Liver (tissue), 9 donors: ENCODE measurements around the gene NARF. TPM values are rescaled to one million over a fixed set of nuclear protein-coding genes. Genes with fewer than 3 reads are reported as not detected.

ENCODE experiments used
- DNase-seq: peaks from one replicate; pipeline ENCODE4 v3.0.0-alpha.2; 2017; ENCODE audit warnings: low spot score
- H3K27ac ChIP-seq, 2 donors: one replicate each; pipeline ENCODE4 v1.7.0; 2013; ENCODE audit warnings: inconsistent platforms in 2 of 2, low read length in 2 of 2, control low read depth in 1 of 2, low read depth in 1 of 2, mild to moderate bottlenecking in 1 of 2
- H3K27me3 ChIP-seq, 4 donors: one replicate each; pipeline versions ENCODE4 v1.6.1 to v1.7.0; 2013; ENCODE audit warnings: low read length in 3 of 4, inconsistent platforms in 1 of 4, mild to moderate bottlenecking in 1 of 4, moderate library complexity in 1 of 4; ENCODE audit not compliant: control insufficient read depth in 4 of 4, insufficient read depth in 4 of 4
- H3K36me3 ChIP-seq, 4 donors: one replicate each; pipeline versions ENCODE4 v1.6.1 to v1.7.0; 2013; ENCODE audit warnings: low read length in 3 of 4, mild to moderate bottlenecking in 3 of 4, low read depth in 1 of 4, moderate library complexity in 1 of 4; ENCODE audit not compliant: control insufficient read depth in 4 of 4, insufficient read depth in 3 of 4
- H3K4me1 ChIP-seq, 4 donors: one replicate each; pipeline versions ENCODE4 v1.6.1 to v1.7.0; 2013; ENCODE audit warnings: low read length in 3 of 4, mild to moderate bottlenecking in 3 of 4, moderate library complexity in 1 of 4; ENCODE audit not compliant: control insufficient read depth in 4 of 4, insufficient read depth in 4 of 4
- H3K4me3 ChIP-seq, 3 donors: one replicate each; pipeline versions ENCODE4 v1.6.1 to v1.7.0; 2013; ENCODE audit warnings: low read length in 3 of 3, control low read depth in 1 of 3, low read depth in 1 of 3, mild to moderate bottlenecking in 1 of 3
- H3K9ac ChIP-seq, 2 donors: one replicate each; pipeline ENCODE4 v1.7.0; 2013; ENCODE audit warnings: low read length in 2 of 2, mild to moderate bottlenecking in 2 of 2, moderate library complexity in 2 of 2, control low read depth in 1 of 2, low read depth in 1 of 2
- H3K9me3 ChIP-seq, 4 donors: one replicate each; pipeline versions ENCODE4 v1.6.1 to v1.7.0; 2013; ENCODE audit warnings: low read length in 3 of 4; ENCODE audit not compliant: control insufficient read depth in 4 of 4
- ATF3 ChIP-seq: IDR thresholded peaks from 2 replicates; pipeline ENCODE4 v1.6.1; 2016; ENCODE audit warnings: antibody characterized with exemption
- CTCF ChIP-seq: fragments of 150-350 bp; IDR thresholded peaks from 2 replicates; pipeline ENCODE4 v1.5.1; 2017; ENCODE audit warnings: improper control_type of control experiment, low read depth, low read length; ENCODE audit not compliant: missing input control
- EGR1 ChIP-seq, 2 donors: IDR thresholded peaks; 2 replicates each; pipeline ENCODE4 v1.6.1; 2016 to 2018; ENCODE audit warnings: antibody characterized with exemption in 2 of 2, low read depth in 2 of 2
- FOXA1 ChIP-seq: IDR thresholded peaks from 2 replicates; pipeline ENCODE4 v1.6.1; 2016; ENCODE audit warnings: antibody characterized with exemption
- FOXA2 ChIP-seq: IDR thresholded peaks from 2 replicates; pipeline ENCODE4 v1.6.1; 2016; ENCODE audit warnings: antibody characterized with exemption
- GABPA ChIP-seq, 2 donors: IDR thresholded peaks in 1 of 2; conservative IDR thresholded peaks in 1 of 2; 2 replicates each; pipeline ENCODE4 v1.6.1; 2016; ENCODE audit warnings: antibody characterized with exemption in 2 of 2, mild to moderate bottlenecking in 1 of 2, moderate library complexity in 1 of 2
- HNF4A ChIP-seq, 2 donors: conservative IDR thresholded peaks; 2 replicates each; pipeline ENCODE4 v1.6.1; 2016; ENCODE audit warnings: antibody characterized with exemption in 2 of 2, mild to moderate bottlenecking in 2 of 2
- HNF4G ChIP-seq: IDR thresholded peaks from 2 replicates; pipeline ENCODE4 v1.6.1; 2016; ENCODE audit warnings: antibody characterized with exemption
- JUND ChIP-seq, 2 donors: IDR thresholded peaks; 2 replicates each; pipeline ENCODE4 v1.6.1; 2016; ENCODE audit warnings: antibody characterized with exemption in 2 of 2
- MAX ChIP-seq: IDR thresholded peaks from 2 replicates; pipeline ENCODE4 v1.6.1; 2016; ENCODE audit warnings: antibody characterized with exemption
- NR2F2 ChIP-seq: IDR thresholded peaks from 2 replicates; pipeline ENCODE4 v1.6.1; 2016; ENCODE audit warnings: antibody characterized with exemption
- RAD21 ChIP-seq, 2 donors: IDR thresholded peaks; 2 replicates each; pipeline ENCODE4 v1.6.1; 2016; ENCODE audit warnings: antibody characterized with exemption in 2 of 2, mild to moderate bottlenecking in 2 of 2
- RXRA ChIP-seq, 2 donors: IDR thresholded peaks; 2 replicates each; pipeline ENCODE4 v1.6.1; 2017 to 2018; ENCODE audit warnings: antibody characterized with exemption in 2 of 2, mild to moderate bottlenecking in 1 of 2
- SP1 ChIP-seq: IDR thresholded peaks from 2 replicates; pipeline ENCODE4 v1.6.1; 2018; ENCODE audit warnings: antibody characterized with exemption, mild to moderate bottlenecking
- TAF1 ChIP-seq: conservative IDR thresholded peaks from 2 replicates; pipeline ENCODE4 v1.6.1; 2016; ENCODE audit warnings: antibody characterized with exemption, mild to moderate bottlenecking
- YY1 ChIP-seq: IDR thresholded peaks from 2 replicates; pipeline ENCODE4 v1.6.1; 2016; ENCODE audit warnings: antibody characterized with exemption, mild to moderate bottlenecking
- ZBTB33 ChIP-seq: IDR thresholded peaks from 2 replicates; pipeline ENCODE4 v1.6.1; 2016; ENCODE audit warnings: antibody characterized with exemption
- WGBS: extraction: QIAGEN DNeasy Blood & Tissue Kit; methylation state at CpG from one replicate; pipeline ENCODE4 v1.1.7; 2013; 5-methylcytosine and 5-hydroxymethylcytosine counted together
- polyA plus RNA-seq, 2 donors: library from polyadenylated mRNA; stranded (reverse) in 1 of 2; unstranded in 1 of 2; fragments of 200-250 nt in 1 of 2; fragments of >200 nt in 1 of 2; fragmentation: Nextera tagmentation in 1 of 2; extraction: Ambion mirVana in 1 of 2; gene quantifications; one replicate each; pipeline versions ENCODE4 v1.2.1 to v1.2.3, GENCODE V29; 2013 to 2015
- total RNA-seq, 2 donors: library from RNA; depleted of rRNA; stranded (reverse); fragments of >200 nt; gene quantifications; one replicate each; pipeline ENCODE4 v1.2.3, GENCODE V29; 2014
- TF ChIP-seq, protein P1 (sequence below): IDR thresholded peaks from 2 replicates; pipeline ENCODE4 v1.6.1; 2016; ENCODE audit warnings: antibody characterized with exemption, mild to moderate bottlenecking
- donor health status: healthy.
- donor health status: healthy.
- donor health status: healthy.
- donor health status: healthy.
- donor health status: healthy.

The NARF gene
- total and polyA plus RNA-seq, 4 donors, result 19.8 to 87.5 (median 26.2) TPM

GRCh38 chr17:82468692-82469091 is 10.2 kb downstream of the NARF start (continued):
- TF ChIP-seq HNF4A (conservative IDR thresholded peaks at IDR 0.05) (no peak), NR2F2 (no peak)

- Histone ChIP-seq H3K4me3 (no peak overlapping the region), H3K27me3 (no peaks in the 10 kb centered on the region), H3K4me1 (no peaks in the 10 kb centered on the region), H3K36me3 (peaks cover 9 to 46% (median 25%) of the 10 kb centered on the region in 4 donors), H3K27ac (no peak overlapping the region), H3K9me3 (no peaks in the 10 kb centered on the region), H3K9ac (no peak overlapping the region)
- no peak for DNase-seq
- TF ChIP-seq JUND (IDR thresholded peaks at IDR 0.05) (no peak), RAD21 (IDR thresholded peaks at IDR 0.05) (no peak), SP1 (no peak), HNF4A (conservative IDR thresholded peaks at IDR 0.05) (no peak), RXRA (IDR thresholded peaks at IDR 0.05) (no peak)
- 98% methylated on average over 7 of the region's 7 CpGs for WGBS
These were observed 11.5 kb downstream of the NARF start for GRCh38 chr17:82470065-82470464.

- no peak overlapping the region for H3K9ac ChIP-seq
- no peak overlapping the region for H3K4me3 ChIP-seq
- TF ChIP-seq FOXA1 (no peak), ATF3 (no peak), HNF4G (no peak), JUND (IDR thresholded peaks at IDR 0.05) (no peak), RAD21 (IDR thresholded peaks at IDR 0.05) (no peak), YY1 (no peak), SP1 (no peak), HNF4A (conservative IDR thresholded peaks at IDR 0.05) (no peak), NR2F2 (no peak), RXRA (IDR thresholded peaks at IDR 0.05) (no peak), MAX (no peak), ZBTB33 (no peak), TAF1 (no peak), EGR1 (IDR thresholded peaks at IDR 0.05; ENCODE audit: low read depth in 2 of 2) (no peak), GABPA (IDR thresholded peaks at IDR 0.05 in 1 of 2, conservative IDR thresholded peaks at IDR 0.05 in 1 of 2) (no peak), CTCF (no peak), FOXA2 (no peak)
- TF ChIP-seq, protein P1, sequence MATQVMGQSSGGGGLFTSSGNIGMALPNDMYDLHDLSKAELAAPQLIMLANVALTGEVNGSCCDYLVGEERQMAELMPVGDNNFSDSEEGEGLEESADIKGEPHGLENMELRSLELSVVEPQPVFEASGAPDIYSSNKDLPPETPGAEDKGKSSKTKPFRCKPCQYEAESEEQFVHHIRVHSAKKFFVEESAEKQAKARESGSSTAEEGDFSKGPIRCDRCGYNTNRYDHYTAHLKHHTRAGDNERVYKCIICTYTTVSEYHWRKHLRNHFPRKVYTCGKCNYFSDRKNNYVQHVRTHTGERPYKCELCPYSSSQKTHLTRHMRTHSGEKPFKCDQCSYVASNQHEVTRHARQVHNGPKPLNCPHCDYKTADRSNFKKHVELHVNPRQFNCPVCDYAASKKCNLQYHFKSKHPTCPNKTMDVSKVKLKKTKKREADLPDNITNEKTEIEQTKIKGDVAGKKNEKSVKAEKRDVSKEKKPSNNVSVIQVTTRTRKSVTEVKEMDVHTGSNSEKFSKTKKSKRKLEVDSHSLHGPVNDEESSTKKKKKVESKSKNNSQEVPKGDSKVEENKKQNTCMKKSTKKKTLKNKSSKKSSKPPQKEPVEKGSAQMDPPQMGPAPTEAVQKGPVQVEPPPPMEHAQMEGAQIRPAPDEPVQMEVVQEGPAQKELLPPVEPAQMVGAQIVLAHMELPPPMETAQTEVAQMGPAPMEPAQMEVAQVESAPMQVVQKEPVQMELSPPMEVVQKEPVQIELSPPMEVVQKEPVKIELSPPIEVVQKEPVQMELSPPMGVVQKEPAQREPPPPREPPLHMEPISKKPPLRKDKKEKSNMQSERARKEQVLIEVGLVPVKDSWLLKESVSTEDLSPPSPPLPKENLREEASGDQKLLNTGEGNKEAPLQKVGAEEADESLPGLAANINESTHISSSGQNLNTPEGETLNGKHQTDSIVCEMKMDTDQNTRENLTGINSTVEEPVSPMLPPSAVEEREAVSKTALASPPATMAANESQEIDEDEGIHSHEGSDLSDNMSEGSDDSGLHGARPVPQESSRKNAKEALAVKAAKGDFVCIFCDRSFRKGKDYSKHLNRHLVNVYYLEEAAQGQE, result no peak
- H3K9me3 ChIP-seq, result no peaks in the 10 kb centered on the region
- H3K4me1 ChIP-seq, result no peaks in the 10 kb centered on the region
- no peaks in the 10 kb centered on the region for H3K27me3 ChIP-seq
- no peak overlapping the region for H3K27ac ChIP-seq
- 92% methylated on average over 11 of the region's 11 CpGs for WGBS
- H3K36me3 ChIP-seq, result peaks cover 5 to 45% (median 14%) of the 10 kb centered on the region in 4 donors
- DNase-seq, result no peak
These were observed 15.9 kb downstream of the NARF start for GRCh38 chr17:82474223-82475010.
